HEK293 (cell line): ENCODE measurements around the gene NFATC1.
"Not testable (repeated sequence)": the region's sequence is repeated elsewhere in the genome, so short reads cannot be mapped to it uniquely, and the experiment has no call there.

Source experiments
- CTCF ChIA-PET: fragments of 350-600 bp; formaldehyde crosslinking; extraction: SDS; loops from one replicate; lab custom pipeline; 2021; ENCODE audit warnings: antibody characterized with exemption; lab: Yijun Ruan, JAX
- POLR2A ChIA-PET: fragments of 300-600 bp; formaldehyde crosslinking; extraction: SDS; loops from one replicate; lab custom pipeline; 2020; ENCODE audit warnings: antibody characterized with exemption, inconsistent platforms; lab: Yijun Ruan, JAX
- H3K27ac ChIP-seq: fragments of 200-500 bp; sonication (Bioruptor generic); 2 replicates; pipeline ENCODE4 v1.5.1; 2014; ENCODE audit warnings: low read depth, low read length, control low read depth, inconsistent platforms; ENCODE audit errors: extremely low read depth
- H3K36me3 ChIP-seq, 2 experiments: fragments of 200-500 bp in 1 of 2; sonication (Bioruptor generic) in 1 of 2; 1 replicate in 1 of 2; 2 replicates in 1 of 2; pipeline ENCODE4 v1.5.1; 2014 to 2017; ENCODE audit warnings: inconsistent platforms in 2 of 2, low read length in 2 of 2; ENCODE audit not compliant: control insufficient read depth in 2 of 2, insufficient read depth in 1 of 2
- H3K4me1 ChIP-seq: fragments of 200-500 bp; sonication (Bioruptor generic); 2 replicates; pipeline ENCODE4 v1.5.1; 2014; ENCODE audit warnings: mild to moderate bottlenecking, low read length, inconsistent platforms; ENCODE audit not compliant: control insufficient read depth, insufficient read depth
- H3K4me3 ChIP-seq: 2 replicates; pipeline ENCODE4 v1.5.1; 2011; ENCODE audit warnings: low read depth, mild to moderate bottlenecking, control low read depth, low read length, moderate library complexity
- H3K9me3 ChIP-seq: fragments of 200-500 bp; sonication (Bioruptor generic); 2 replicates; pipeline ENCODE4 v1.5.1; 2014; ENCODE audit warnings: low read depth, low read length, inconsistent platforms; ENCODE audit not compliant: control insufficient read depth, insufficient read depth
- GLIS1 ChIP-seq: fragments of 450-650 bp; formaldehyde crosslinking; IDR thresholded peaks from 2 replicates; pipeline ENCODE4 v1.5.1; 2016; ENCODE audit warnings: missing biosample characterization, missing genetic modification characterization
- SETDB1 ChIP-seq: IDR thresholded peaks from one replicate; pipeline ENCODE4 v1.6.1; 2017; ENCODE audit warnings: mild to moderate bottlenecking, low read length, moderate library complexity, mixed read lengths; ENCODE audit not compliant: insufficient read length
- YY2 ChIP-seq: fragments of 450-650 bp; formaldehyde crosslinking; IDR thresholded peaks from 2 replicates; pipeline ENCODE4 v1.5.1; 2016; ENCODE audit warnings: missing biosample characterization, missing genetic modification characterization
- ZNF138 ChIP-seq: fragments of 450-650 bp; formaldehyde crosslinking; IDR thresholded peaks from 2 replicates; pipeline ENCODE4 v1.5.1; 2016; ENCODE audit warnings: missing biosample characterization, missing genetic modification characterization, borderline replicate concordance
- ZNF211 ChIP-seq: fragments of 450-650 bp; formaldehyde crosslinking; IDR thresholded peaks from 2 replicates; pipeline ENCODE4 v1.5.1; 2016; ENCODE audit warnings: low read depth, missing biosample characterization, missing genetic modification characterization
- ZNF324 ChIP-seq: fragments of 450-650 bp; formaldehyde crosslinking; IDR thresholded peaks from 2 replicates; pipeline ENCODE4 v1.5.1; 2016; ENCODE audit warnings: missing biosample characterization, missing genetic modification characterization
- ZNF37A ChIP-seq: fragments of 450-650 bp; IDR thresholded peaks from 2 replicates; pipeline ENCODE4 v1.5.1; 2018; ENCODE audit warnings: missing biosample characterization, missing genetic modification characterization
- ZNF426 ChIP-seq: fragments of 450-650 bp; formaldehyde crosslinking; IDR thresholded peaks from 2 replicates; pipeline ENCODE4 v1.5.1; 2017; ENCODE audit warnings: missing biosample characterization, missing genetic modification characterization, mild to moderate bottlenecking, inconsistent platforms, moderate library complexity
- ZNF510 ChIP-seq: fragments of 450-650 bp; formaldehyde crosslinking; IDR thresholded peaks from 2 replicates; pipeline ENCODE4 v1.5.1; 2018; ENCODE audit warnings: mild to moderate bottlenecking, missing genetic modification characterization, missing biosample characterization; ENCODE audit not compliant: insufficient replicate concordance
- ZNF548 ChIP-seq: fragments of 450-650 bp; formaldehyde crosslinking; IDR thresholded peaks from 2 replicates; pipeline ENCODE4 v1.5.1; 2016; ENCODE audit warnings: missing biosample characterization, missing genetic modification characterization
- ZNF621 ChIP-seq: fragments of 450-650 bp; formaldehyde crosslinking; IDR thresholded peaks from 2 replicates; pipeline ENCODE4 v1.5.1; 2017; ENCODE audit warnings: missing biosample characterization, missing genetic modification characterization
- ZNF624 ChIP-seq: fragments of 450-650 bp; formaldehyde crosslinking; IDR thresholded peaks from 2 replicates; pipeline ENCODE4 v1.5.1; 2017; ENCODE audit warnings: missing biosample characterization, missing genetic modification characterization
- ZNF629 ChIP-seq: fragments of 450-650 bp; formaldehyde crosslinking; IDR thresholded peaks from 2 replicates; pipeline ENCODE4 v1.5.1; 2017; ENCODE audit warnings: missing biosample characterization, missing genetic modification characterization
- TF ChIP-seq, protein P1 (sequence below): fragments of 450-650 bp; formaldehyde crosslinking; IDR thresholded peaks from 2 replicates; pipeline ENCODE4 v1.5.1; 2016; ENCODE audit warnings: missing biosample characterization, missing genetic modification characterization
- TF ChIP-seq, protein P2 (sequence below): fragments of 450-650 bp; formaldehyde crosslinking; IDR thresholded peaks from 2 replicates; pipeline ENCODE4 v1.5.1; 2016; ENCODE audit warnings: missing biosample characterization, missing genetic modification characterization, low read depth
- TF ChIP-seq, protein P3 (sequence below): fragments of 450-650 bp; formaldehyde crosslinking; IDR thresholded peaks from 2 replicates; pipeline ENCODE4 v1.5.1; 2016; ENCODE audit warnings: missing biosample characterization, missing genetic modification characterization
- TF ChIP-seq, protein P4 (sequence below): fragments of 450-650 bp; formaldehyde crosslinking; IDR thresholded peaks from 2 replicates; pipeline ENCODE4 v1.5.1; 2017; ENCODE audit warnings: missing biosample characterization, missing genetic modification characterization

NFATC1 gene

DNA sequence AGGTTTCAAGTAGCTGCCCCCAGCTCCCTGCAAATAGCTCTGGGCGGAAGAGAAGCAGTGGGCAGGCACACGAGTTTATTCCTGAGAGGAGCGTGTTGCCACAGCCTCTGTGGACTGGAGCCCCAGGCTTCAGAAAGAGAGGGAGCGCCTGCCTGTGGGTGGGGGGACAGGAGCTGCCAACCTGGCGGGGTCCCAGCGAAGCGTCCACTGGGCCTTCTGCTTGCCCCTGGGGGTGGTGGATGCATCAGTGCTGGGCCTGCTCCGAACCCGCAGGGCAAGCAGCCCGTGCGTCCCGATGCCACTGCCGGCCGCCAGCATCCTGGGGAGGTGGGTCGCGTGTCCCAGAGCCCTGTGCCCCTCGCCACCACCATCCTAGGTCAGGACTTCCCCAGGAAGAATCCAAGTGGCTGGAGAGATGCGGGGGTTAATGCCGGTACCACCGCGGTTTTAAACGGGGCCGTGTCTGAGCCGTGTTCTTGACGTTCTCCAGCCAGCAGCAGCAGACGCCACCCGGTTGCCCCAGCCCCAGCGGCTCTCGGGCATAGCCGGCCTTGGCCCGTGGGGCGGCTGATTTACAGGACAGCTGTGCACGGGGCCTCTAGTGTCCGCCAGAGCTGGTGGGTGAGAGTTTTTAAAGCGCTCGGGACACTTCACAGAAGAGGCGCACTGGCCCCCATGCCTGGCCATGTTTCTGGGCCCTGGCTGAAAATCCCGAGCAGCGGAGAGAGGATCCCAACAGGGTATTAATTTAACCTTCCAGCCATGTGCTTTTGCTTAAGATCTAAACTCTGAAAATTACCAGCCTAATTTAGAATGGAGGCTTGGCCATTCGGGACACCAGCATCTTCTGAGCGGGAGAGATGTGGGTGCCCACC is 84.7 kb downstream of the NFATC1 start:
- Histone ChIP-seq H3K4me1 (no peaks in the 10 kb centered on the region), H3K4me3 (no peak overlapping the region), H3K9me3 (no peaks in the 10 kb centered on the region), H3K36me3 (no peaks in the 10 kb centered on the region), H3K27ac (no peak overlapping the region)
- CTCF ChIA-PET: no interaction called here
- TF ChIP-seq, protein P1, sequence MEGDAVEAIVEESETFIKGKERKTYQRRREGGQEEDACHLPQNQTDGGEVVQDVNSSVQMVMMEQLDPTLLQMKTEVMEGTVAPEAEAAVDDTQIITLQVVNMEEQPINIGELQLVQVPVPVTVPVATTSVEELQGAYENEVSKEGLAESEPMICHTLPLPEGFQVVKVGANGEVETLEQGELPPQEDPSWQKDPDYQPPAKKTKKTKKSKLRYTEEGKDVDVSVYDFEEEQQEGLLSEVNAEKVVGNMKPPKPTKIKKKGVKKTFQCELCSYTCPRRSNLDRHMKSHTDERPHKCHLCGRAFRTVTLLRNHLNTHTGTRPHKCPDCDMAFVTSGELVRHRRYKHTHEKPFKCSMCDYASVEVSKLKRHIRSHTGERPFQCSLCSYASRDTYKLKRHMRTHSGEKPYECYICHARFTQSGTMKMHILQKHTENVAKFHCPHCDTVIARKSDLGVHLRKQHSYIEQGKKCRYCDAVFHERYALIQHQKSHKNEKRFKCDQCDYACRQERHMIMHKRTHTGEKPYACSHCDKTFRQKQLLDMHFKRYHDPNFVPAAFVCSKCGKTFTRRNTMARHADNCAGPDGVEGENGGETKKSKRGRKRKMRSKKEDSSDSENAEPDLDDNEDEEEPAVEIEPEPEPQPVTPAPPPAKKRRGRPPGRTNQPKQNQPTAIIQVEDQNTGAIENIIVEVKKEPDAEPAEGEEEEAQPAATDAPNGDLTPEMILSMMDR: no peak
- TF ChIP-seq ZNF37A (tag by site-specific recombination): no peak
- no peak for TF ChIP-seq ZNF211 (tag by site-specific recombination)
- TF ChIP-seq ZNF624 (tag by site-specific recombination): no peak
- TF ChIP-seq ZNF426: no peak
- TF ChIP-seq YY2 (tag by site-specific recombination): no peak
- POLR2A ChIA-PET: no interaction called here

DNA sequence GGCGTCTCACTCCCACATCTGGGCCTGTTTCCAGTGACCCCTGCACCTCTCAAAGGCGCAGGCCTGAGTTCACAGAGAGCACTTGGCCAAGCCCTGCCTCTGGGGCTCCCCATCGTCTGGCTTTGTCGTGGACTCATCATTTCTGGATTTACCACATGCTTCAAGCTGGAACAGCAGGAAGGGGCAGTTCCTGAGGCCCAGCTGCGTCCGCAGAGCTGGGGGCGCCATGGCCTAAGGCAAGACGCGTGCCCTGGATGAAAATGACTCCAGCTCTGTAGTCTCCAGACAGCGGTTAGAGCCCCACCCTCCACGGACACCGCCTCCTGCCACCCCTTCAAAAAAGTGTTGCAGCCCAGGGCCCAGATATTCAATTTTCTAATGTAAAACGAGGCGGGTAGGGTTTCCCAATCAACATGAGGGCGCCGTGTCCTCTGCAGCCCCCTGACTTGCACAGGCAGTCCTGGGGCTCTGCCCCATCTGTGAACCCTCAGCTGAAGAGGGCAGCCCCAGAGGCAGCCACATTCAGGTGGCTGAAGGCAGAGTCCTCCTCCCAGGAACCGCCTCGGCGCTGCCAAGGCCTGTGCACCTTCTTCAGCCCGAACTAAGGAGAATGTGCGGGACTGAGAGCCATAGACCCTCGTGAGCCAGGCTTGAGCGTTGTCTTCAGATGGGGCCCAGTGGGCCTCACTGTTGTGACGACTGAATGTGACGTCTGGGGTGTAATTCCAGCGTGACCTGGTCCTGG is 85.5 kb downstream of the NFATC1 start:
- H3K9me3 ChIP-seq: no peaks in the 10 kb centered on the region
- no peaks in the 10 kb centered on the region for H3K4me1 ChIP-seq
- H3K36me3 ChIP-seq: no peaks in the 10 kb centered on the region
- no peak overlapping the region for H3K4me3 ChIP-seq
- CTCF ChIA-PET: no interaction called here
- TF ChIP-seq ZNF629: no peak
- TF ChIP-seq SETDB1: no peak
- no peak for TF ChIP-seq GLIS1 (tag by site-specific recombination)
- TF ChIP-seq, protein P2, sequence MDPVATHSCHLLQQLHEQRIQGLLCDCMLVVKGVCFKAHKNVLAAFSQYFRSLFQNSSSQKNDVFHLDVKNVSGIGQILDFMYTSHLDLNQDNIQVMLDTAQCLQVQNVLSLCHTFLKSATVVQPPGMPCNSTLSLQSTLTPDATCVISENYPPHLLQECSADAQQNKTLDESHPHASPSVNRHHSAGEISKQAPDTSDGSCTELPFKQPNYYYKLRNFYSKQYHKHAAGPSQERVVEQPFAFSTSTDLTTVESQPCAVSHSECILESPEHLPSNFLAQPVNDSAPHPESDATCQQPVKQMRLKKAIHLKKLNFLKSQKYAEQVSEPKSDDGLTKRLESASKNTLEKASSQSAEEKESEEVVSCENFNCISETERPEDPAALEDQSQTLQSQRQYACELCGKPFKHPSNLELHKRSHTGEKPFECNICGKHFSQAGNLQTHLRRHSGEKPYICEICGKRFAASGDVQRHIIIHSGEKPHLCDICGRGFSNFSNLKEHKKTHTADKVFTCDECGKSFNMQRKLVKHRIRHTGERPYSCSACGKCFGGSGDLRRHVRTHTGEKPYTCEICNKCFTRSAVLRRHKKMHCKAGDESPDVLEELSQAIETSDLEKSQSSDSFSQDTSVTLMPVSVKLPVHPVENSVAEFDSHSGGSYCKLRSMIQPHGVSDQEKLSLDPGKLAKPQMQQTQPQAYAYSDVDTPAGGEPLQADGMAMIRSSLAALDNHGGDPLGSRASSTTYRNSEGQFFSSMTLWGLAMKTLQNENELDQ (tag by site-specific recombination): no peak
- no peak for TF ChIP-seq ZNF138
- TF ChIP-seq ZNF510 (tag by site-specific recombination): no peak
- TF ChIP-seq, protein P3, sequence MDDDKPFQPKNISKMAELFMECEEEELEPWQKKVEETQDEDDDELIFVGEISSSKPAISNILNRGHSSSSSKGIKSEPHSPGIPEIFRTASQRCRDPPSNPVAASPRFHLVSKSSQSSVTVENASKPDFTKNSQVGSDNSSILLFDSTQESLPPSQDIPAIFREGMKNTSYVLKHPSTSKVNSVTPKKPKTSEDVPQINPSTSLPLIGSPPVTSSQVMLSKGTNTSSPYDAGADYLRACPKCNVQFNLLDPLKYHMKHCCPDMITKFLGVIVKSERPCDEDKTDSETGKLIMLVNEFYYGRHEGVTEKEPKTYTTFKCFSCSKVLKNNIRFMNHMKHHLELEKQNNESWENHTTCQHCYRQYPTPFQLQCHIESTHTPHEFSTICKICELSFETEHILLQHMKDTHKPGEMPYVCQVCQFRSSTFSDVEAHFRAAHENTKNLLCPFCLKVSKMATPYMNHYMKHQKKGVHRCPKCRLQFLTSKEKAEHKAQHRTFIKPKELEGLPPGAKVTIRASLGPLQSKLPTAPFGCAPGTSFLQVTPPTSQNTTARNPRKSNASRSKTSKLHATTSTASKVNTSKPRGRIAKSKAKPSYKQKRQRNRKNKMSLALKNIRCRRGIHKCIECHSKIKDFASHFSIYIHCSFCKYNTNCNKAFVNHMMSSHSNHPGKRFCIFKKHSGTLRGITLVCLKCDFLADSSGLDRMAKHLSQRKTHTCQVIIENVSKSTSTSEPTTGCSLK (tag by site-specific recombination): no peak
- TF ChIP-seq ZNF548 (tag by site-specific recombination): no peak
- no peak for TF ChIP-seq ZNF621 (tag by site-specific recombination)
- no peak for TF ChIP-seq ZNF324 (tag by site-specific recombination)
- TF ChIP-seq, protein P4, sequence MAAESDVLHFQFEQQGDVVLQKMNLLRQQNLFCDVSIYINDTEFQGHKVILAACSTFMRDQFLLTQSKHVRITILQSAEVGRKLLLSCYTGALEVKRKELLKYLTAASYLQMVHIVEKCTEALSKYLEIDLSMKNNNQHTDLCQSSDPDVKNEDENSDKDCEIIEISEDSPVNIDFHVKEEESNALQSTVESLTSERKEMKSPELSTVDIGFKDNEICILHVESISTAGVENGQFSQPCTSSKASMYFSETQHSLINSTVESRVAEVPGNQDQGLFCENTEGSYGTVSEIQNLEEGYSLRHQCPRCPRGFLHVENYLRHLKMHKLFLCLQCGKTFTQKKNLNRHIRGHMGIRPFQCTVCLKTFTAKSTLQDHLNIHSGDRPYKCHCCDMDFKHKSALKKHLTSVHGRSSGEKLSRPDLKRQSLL (tag by site-specific recombination): no peak
- no peak overlapping the region for H3K27ac ChIP-seq
- POLR2A ChIA-PET: no interaction called here

DNA sequence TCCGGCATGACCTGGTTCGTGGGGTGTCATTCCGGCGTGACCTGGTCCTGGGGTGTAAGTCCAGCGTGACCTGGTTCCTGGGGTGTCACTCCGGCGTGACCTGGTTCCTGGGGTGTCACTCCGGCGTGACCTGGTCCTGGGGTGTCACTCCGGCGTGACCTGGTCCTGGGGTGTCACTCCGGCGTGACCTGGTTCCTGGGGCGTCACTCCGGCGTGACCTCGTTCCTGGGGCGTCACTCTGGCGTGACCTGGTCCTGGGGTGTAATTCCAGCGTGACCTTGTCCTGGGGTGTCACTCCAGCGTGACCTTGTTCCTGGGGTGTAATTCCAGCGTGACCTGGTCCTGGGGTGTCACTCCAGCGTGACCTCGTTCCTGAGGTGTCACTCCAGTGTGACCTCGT is 87.7 kb downstream of the NFATC1 start:
- CTCF ChIA-PET, H3K9me3 ChIP-seq, H3K4me1 ChIP-seq, H3K4me3 ChIP-seq, H3K27ac ChIP-seq, POLR2A ChIA-PET: not testable (repeated sequence)
- peaks cover 0 to 14% of the 10 kb centered on the region in 2 experiments; a peak in 1 of 3 replicates for H3K36me3 ChIP-seq
